Retinal pigment epithelial cell (primary cell): ENCODE data around the gene MUC4.
"Not testable (repeated sequence)": the region's sequence is repeated elsewhere in the genome, so short reads cannot be mapped to it uniquely, and the experiment has no call there.

ENCODE experiments used
- DNase-seq: peaks from one replicate; pipeline ENCODE4 v3.0.0-alpha.2; 2010; ENCODE audit warnings: low read depth
- H3K4me3 ChIP-seq: 2 replicates; pipeline ENCODE4 v1.5.1; 2011; ENCODE audit warnings: mild to moderate bottlenecking, low read length, control low read depth, moderate library complexity
- TF ChIP-seq, protein P1 (sequence below): conservative IDR thresholded peaks from 2 replicates; pipeline ENCODE4 v1.5.1; 2011; ENCODE audit warnings: low read depth, low read length, control low read depth, inconsistent platforms

The MUC4 gene

DNA sequence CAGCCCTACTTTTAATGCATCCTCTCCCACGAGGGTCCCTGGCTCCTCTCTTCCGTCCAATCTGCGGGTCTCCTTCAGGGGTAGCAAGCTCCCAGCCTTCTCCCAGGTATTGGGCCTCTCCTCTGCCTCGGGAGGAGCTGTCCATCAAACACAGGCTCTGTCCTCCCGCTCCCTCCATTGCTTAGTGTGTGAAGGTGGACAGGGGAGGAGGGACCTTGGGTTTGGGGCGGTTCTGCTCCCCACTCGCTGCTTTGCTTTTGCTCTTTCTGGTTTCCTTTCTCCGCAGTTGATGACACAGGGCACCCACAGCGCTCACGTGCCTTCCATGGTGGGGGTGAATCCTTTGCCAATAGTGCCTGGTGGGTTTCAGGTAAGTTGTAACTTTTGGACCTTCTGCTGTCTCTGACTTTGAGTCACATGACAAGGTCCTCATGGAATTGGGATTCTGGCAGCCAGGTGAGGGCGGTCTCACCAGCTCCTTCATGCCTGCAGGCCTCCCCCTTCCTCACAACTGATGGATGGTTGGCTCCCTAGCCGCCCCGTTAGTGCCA lies 72.1 kb downstream of the MUC4 start:
- TF ChIP-seq, protein P1, sequence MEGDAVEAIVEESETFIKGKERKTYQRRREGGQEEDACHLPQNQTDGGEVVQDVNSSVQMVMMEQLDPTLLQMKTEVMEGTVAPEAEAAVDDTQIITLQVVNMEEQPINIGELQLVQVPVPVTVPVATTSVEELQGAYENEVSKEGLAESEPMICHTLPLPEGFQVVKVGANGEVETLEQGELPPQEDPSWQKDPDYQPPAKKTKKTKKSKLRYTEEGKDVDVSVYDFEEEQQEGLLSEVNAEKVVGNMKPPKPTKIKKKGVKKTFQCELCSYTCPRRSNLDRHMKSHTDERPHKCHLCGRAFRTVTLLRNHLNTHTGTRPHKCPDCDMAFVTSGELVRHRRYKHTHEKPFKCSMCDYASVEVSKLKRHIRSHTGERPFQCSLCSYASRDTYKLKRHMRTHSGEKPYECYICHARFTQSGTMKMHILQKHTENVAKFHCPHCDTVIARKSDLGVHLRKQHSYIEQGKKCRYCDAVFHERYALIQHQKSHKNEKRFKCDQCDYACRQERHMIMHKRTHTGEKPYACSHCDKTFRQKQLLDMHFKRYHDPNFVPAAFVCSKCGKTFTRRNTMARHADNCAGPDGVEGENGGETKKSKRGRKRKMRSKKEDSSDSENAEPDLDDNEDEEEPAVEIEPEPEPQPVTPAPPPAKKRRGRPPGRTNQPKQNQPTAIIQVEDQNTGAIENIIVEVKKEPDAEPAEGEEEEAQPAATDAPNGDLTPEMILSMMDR = no peak
- no peak overlapping the region for H3K4me3 ChIP-seq
- DNase-seq = no peak

DNA sequence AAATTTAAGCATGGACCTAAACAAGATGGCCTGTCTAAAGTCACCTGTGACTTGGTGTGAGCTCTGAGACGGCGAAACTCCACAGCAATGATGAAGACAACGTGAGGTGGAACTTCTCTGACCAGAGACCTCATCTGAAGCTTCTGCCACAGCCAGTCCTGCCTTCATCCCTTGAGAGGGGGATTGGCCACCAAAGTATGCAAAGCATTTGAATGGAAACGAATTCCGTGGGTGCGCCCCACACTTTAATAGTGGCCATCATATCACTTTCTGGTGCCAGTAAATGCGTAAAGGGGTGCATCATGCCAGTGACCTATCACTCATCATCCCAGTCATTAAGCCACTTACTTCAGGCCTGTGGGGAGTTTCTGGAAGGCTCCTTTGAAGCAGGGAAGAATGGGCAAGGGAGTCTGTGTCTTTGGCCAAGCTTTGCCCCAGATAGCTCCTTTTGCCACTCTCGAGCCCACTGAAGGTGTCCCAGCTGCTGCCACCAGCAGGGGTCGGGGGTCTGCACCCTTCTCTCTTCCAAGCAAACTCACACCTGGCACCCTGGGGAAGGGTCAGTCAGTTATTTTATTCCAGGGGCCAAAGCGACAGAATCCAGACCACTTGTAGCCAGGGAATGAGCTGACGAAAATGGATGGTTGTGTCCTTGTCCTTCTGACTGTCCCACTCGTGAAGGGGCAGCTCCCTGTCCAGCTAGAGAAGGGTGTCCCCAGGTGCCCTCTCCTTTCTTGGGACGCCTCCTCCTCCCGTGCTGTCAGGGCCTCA lies 73.3 kb downstream of the MUC4 start:
- H3K4me3 ChIP-seq = no peak overlapping the region
- DNase-seq = no peak
- TF ChIP-seq, protein P1 = no peak

DNA sequence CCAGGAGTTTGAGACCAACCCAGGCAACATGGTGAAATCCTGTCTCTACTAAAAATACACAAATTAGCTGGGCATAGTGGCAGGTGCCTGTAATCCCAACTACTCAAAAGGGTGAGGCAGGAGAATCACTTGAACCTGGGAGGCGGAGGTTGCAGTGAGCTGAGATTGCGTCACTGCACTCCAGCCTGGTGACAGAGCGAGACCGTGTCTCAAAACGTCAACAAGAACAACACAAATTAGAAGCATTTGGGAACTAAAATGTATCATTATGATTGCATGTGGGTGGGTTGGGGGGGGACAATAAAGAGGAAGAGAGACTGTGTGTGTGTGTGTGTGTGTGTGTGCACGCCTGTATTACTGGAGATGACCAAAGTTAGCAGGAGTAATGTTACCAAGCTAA lies 73.9 kb downstream of the MUC4 start:
- not testable (repeated sequence) for DNase-seq, H3K4me3 ChIP-seq

DNA sequence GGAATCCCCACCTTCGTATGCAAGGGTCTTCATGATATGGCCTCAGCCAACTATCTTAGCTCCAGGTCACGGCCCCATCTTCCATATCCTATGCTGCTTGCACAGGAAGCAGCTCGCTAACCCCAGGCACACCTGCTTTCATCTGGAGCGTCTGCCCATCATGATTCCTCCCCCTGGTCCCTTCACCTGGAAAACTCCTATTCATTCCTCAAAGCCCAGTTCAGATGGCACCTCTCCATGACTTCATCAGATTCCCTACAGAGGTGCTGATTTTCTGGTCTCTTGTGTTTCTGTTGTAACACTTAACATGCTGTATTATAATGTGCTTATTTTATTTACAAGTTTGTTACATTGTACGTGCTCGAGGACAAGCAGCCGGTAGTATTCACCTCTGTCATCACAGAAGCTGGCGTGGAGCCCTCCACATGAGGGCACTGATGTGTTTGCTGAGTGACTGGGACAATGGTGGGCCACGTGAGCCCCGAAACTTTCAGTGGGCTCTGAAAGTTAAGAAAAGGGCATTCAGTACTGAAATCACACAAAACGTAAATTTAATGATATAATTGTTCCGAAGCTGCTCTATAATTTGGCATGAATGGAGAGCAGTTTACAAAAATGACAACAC lies 74.8 kb downstream of the MUC4 start:
- H3K4me3 ChIP-seq = no peak overlapping the region
- DNase-seq = no peak
- TF ChIP-seq, protein P1 = no peak

DNA sequence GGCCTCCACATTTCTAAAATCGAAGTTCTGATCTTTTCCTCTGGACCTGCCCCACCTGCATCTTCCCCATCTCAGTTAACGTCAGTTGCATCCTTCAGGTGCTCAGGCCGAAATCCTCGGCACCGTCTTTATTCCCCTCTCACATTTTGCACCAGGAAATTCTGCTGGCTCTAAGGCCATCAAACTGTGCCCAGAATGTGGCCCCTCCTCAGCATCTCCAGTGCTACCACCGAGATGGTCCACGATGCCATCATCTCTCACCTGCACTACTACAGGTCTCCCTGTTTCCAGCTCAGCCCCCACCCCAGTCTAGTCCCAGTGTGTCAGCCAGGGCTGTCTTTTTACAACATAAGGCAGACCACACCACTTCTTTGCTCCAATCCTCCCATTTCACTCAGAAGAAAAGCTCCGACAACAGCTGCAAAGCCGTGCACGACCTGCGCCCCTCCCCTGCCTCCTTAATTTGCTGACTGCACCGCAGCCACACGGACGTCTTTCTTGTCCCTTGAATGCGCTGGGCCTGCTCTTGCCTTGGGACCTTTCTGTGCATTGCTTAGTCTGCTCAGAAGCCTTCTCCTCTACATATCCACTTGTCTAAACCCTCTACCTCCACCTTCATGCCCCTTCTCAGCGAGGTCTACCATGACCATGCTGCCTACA lies 76.6 kb downstream of the MUC4 start:
- TF ChIP-seq, protein P1 = no peak
- DNase-seq = no peak
- no peak overlapping the region for H3K4me3 ChIP-seq

DNA sequence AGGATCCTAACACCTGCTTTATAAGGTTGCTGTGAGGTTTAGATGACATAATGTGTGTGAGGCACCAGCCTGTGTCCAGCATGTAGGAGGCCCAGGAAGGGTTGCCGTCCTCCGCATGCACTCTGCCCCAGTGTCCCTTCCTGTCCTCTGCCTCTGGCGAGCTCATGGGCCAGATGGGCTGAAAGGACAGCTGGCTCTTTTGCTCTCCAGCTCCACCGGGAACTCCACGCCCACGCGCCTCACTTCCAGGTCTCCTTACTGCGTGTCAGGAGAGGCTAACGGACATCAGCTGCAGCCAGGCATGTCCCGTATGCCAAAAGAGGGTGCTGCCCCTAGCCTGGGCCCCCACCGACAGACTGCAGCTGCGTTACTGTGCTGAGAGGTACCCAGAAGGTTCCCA lies 78.8 kb downstream of the MUC4 start:
- H3K4me3 ChIP-seq = no peak overlapping the region
- TF ChIP-seq, protein P1 = no peak
- no peak for DNase-seq

DNA sequence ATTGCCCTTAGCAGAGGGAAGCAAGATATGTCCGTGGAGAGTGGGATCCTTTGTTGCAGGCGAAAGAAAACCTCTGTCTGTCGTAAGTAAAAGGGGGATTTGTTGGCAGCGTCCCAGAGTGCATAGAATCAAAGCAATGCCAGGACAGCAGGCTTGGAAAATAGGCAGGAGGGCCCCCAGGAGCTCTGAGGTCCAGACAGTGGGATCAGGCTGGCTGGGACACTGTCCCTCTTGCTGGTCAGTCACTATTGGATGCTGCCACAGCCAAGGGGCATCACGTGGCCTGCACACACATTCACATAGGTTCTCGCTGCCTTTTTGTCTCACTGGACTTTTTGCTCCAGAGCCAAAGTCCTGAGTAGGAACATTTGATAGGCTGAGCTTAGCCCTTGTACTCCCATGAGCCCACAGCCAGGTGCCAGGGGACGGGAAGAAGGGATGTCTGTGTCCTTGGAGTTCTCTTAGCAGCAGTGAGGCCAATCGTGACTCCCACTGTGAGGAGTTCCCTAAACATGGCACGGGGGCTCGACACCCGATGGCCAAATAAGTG lies 80.3 kb downstream of the MUC4 start:
- TF ChIP-seq, protein P1 = no peak

More for the DNA sequence above, 80.3 kb downstream of the MUC4 start:
- no peak overlapping the region for H3K4me3 ChIP-seq
- no peak for DNase-seq
